ENCODE results near the gene PLAGL2. TPM values are rescaled to one million over a fixed set of nuclear protein-coding genes. Genes with fewer than 3 reads are reported as not detected.

PLAGL2 gene
- total and polyA plus RNA-seq, 4 donors, result 1.3 to 7.2 (median 1.6) TPM

DNA sequence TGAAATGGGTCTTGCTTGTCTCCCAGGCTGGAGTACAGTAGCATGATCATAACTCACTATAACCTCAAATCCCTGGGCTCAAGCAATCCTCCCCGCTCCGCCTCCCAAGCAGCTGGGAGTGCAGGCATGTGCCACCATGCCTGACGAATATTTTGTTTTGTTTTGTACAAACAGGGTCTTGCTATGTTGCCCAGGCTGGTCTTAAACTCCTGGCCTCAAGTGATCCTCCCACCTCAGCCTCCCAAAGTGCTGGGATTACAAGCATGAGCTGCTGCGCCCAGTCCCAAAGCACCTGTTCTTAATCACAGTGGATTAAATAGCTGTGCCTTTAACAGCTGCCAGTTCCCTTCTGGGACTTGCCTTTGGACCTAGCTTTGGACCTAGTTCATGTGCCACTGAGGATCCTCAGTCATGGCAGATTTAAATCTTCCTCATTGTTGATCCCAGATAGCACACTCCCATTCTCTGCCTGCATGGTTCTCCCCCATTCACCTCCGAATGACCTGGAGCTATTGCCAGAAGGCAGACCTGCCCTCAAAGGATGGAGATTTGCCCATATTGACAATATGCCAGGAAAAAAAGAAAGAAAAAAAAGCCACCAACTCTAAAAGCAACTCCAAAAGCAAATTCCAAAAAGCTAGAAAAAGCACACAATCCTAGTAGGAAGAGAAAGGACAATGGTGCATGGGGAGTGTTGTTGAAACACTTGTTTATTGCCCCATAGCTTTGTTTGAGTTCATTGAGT, 10.8 kb upstream of the PLAGL2 start:
- Histone ChIP-seq H3K9ac (ENCODE audit: low read depth in 1 of 2, low read length in 2 of 2) (peak overlapping the region in 1 of 2 donors; percentile 38), H3K4me1 (ENCODE audit: control insufficient read depth in 4 of 4, insufficient read depth in 4 of 4, low read length in 3 of 4) (peaks cover 11 to 50% (median 47%) of the 10 kb centered on the region in 4 donors), H3K27me3 (ENCODE audit: control insufficient read depth in 4 of 4, insufficient read depth in 4 of 4, low read length in 3 of 4) (no peaks in the 10 kb centered on the region), H3K9me3 (ENCODE audit: control insufficient read depth in 4 of 4, low read length in 3 of 4) (no peaks in the 10 kb centered on the region), H3K4me3 (ENCODE audit: low read depth in 1 of 3, low read length in 3 of 3) (no peak overlapping the region), H3K36me3 (ENCODE audit: control insufficient read depth in 4 of 4, insufficient read depth in 3 of 4, low read depth in 1 of 4, low read length in 3 of 4) (peaks cover 9 to 31% (median 24%) of the 10 kb centered on the region in 4 donors), H3K27ac (ENCODE audit: low read depth in 1 of 2, low read length in 2 of 2) (peak overlapping the region; percentile 87 to 90)
- WGBS, result 67% methylated on average over 5 of the region's 5 CpGs
- no peak for DNase-seq (ENCODE audit: low spot score)
- peak in 1 of 2 donors; percentile 56 for TF ChIP-seq EGR1 (IDR thresholded peaks at IDR 0.05; ENCODE audit: low read depth in 2 of 2)
- peak; percentile 50 to 64 for TF ChIP-seq RAD21 (IDR thresholded peaks at IDR 0.05)
- TF ChIP-seq, protein P1, sequence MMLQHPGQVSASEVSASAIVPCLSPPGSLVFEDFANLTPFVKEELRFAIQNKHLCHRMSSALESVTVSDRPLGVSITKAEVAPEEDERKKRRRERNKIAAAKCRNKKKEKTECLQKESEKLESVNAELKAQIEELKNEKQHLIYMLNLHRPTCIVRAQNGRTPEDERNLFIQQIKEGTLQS (IDR thresholded peaks at IDR 0.05), result no peak
- peak; percentile 88 to 93 for TF ChIP-seq HNF4A (conservative IDR thresholded peaks at IDR 0.05)
- TF ChIP-seq, protein P2, sequence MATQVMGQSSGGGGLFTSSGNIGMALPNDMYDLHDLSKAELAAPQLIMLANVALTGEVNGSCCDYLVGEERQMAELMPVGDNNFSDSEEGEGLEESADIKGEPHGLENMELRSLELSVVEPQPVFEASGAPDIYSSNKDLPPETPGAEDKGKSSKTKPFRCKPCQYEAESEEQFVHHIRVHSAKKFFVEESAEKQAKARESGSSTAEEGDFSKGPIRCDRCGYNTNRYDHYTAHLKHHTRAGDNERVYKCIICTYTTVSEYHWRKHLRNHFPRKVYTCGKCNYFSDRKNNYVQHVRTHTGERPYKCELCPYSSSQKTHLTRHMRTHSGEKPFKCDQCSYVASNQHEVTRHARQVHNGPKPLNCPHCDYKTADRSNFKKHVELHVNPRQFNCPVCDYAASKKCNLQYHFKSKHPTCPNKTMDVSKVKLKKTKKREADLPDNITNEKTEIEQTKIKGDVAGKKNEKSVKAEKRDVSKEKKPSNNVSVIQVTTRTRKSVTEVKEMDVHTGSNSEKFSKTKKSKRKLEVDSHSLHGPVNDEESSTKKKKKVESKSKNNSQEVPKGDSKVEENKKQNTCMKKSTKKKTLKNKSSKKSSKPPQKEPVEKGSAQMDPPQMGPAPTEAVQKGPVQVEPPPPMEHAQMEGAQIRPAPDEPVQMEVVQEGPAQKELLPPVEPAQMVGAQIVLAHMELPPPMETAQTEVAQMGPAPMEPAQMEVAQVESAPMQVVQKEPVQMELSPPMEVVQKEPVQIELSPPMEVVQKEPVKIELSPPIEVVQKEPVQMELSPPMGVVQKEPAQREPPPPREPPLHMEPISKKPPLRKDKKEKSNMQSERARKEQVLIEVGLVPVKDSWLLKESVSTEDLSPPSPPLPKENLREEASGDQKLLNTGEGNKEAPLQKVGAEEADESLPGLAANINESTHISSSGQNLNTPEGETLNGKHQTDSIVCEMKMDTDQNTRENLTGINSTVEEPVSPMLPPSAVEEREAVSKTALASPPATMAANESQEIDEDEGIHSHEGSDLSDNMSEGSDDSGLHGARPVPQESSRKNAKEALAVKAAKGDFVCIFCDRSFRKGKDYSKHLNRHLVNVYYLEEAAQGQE (IDR thresholded peaks at IDR 0.05), result peak; percentile 64
- TF ChIP-seq NR2F2 (IDR thresholded peaks at IDR 0.05), result no peak
- peak; percentile 75 for TF ChIP-seq FOXA2 (IDR thresholded peaks at IDR 0.05)
- peak; percentile 5 for TF ChIP-seq HNF4G (IDR thresholded peaks at IDR 0.05)
- TF ChIP-seq, protein P3, sequence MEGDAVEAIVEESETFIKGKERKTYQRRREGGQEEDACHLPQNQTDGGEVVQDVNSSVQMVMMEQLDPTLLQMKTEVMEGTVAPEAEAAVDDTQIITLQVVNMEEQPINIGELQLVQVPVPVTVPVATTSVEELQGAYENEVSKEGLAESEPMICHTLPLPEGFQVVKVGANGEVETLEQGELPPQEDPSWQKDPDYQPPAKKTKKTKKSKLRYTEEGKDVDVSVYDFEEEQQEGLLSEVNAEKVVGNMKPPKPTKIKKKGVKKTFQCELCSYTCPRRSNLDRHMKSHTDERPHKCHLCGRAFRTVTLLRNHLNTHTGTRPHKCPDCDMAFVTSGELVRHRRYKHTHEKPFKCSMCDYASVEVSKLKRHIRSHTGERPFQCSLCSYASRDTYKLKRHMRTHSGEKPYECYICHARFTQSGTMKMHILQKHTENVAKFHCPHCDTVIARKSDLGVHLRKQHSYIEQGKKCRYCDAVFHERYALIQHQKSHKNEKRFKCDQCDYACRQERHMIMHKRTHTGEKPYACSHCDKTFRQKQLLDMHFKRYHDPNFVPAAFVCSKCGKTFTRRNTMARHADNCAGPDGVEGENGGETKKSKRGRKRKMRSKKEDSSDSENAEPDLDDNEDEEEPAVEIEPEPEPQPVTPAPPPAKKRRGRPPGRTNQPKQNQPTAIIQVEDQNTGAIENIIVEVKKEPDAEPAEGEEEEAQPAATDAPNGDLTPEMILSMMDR (IDR thresholded peaks at IDR 0.05; ENCODE audit: low read depth, low read length, missing input control), result no peak
- peak; percentile 80 for TF ChIP-seq YY1 (IDR thresholded peaks at IDR 0.05)
- TF ChIP-seq SP1 (IDR thresholded peaks at IDR 0.05), result peak; percentile 87
- TF ChIP-seq JUND (IDR thresholded peaks at IDR 0.05), result peak in 1 of 2 donors; percentile 66
- TF ChIP-seq TAF1 (conservative IDR thresholded peaks at IDR 0.05), result no peak
- TF ChIP-seq RXRA (IDR thresholded peaks at IDR 0.05), result peak; percentile 96 to 97
- TF ChIP-seq FOXA1 (IDR thresholded peaks at IDR 0.05), result peak; percentile 59
- TF ChIP-seq, protein P4, sequence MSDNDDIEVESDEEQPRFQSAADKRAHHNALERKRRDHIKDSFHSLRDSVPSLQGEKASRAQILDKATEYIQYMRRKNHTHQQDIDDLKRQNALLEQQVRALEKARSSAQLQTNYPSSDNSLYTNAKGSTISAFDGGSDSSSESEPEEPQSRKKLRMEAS (IDR thresholded peaks at IDR 0.05), result peak; percentile 71
- peak in 1 of 2 donors; percentile 37 for TF ChIP-seq GABPA (IDR thresholded peaks at IDR 0.05 in 1 of 2, conservative IDR thresholded peaks at IDR 0.05 in 1 of 2)
- TF ChIP-seq, protein P5, sequence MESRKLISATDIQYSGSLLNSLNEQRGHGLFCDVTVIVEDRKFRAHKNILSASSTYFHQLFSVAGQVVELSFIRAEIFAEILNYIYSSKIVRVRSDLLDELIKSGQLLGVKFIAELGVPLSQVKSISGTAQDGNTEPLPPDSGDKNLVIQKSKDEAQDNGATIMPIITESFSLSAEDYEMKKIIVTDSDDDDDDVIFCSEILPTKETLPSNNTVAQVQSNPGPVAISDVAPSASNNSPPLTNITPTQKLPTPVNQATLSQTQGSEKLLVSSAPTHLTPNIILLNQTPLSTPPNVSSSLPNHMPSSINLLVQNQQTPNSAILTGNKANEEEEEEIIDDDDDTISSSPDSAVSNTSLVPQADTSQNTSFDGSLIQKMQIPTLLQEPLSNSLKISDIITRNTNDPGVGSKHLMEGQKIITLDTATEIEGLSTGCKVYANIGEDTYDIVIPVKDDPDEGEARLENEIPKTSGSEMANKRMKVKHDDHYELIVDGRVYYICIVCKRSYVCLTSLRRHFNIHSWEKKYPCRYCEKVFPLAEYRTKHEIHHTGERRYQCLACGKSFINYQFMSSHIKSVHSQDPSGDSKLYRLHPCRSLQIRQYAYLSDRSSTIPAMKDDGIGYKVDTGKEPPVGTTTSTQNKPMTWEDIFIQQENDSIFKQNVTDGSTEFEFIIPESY (IDR thresholded peaks at IDR 0.05), result peak; percentile 76
